ENCODE data around the gene SLC15A4.

Gene SLC15A4

GRCh38 chr12:128792398-128792797 is 31.4 kb downstream of the SLC15A4 start:
- no peak for DNase-seq

- no peak for DNase-seq
Observed at GRCh38 chr12:128791395-128792322, 32.1 kb downstream of the SLC15A4 start.

DNA sequence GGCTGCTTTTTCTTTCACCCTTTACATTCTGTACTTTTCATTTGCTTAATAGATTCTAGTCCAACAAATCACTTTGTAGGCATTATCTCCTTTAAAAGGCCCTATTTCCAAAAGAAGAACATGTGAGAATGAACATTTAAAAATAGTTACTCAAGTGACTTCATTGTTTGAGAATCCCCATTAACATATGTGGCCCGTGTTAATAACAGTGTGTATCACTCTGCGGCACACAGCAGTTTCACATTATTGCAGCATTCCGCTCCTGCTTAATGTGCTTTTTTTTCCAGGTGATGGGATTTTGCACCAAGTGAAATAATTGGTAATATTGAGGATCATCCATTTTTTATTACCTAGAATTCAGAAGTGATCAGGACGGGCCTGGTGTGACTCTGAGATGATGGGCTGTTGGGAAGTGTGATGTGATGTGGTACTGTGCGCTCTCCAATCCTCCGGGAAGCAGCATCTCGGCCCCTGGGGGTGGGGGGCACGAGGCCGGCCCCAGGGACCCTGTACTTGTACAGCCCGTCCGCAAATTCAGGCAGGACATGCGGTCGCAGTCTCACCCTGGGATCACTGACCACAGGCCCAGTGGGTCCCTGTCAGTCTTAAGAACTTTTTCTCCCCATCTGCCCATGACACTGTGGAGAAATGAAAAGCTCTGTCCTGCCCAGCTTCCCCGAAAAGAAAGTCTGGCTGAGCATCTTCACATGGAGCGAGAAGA is 32.9 kb downstream of the SLC15A4 start:
- DNase-seq: no peak

DNA sequence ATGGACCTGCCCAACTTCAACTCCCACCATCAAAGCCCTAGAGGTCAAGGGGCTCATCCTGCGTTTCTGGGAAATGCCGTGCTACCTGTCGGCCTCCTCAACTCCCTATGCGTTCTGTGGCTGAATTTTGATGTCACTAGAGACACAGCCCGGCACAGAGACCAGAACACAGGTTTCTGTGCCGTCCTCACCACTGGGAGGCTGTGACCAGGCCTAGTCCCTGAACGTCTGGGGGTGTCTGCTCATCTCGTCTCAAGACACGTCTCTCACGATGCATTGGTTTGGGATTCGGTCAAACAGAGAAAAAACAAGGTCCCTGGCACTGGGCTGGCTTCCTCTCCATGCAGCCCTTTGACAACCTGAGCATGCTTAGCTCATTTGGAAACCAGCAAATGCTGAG is 33.5 kb downstream of the SLC15A4 start:
- no peak for DNase-seq

GRCh38 chr12:128789356-128789929 is 34.3 kb downstream of the SLC15A4 start:
- DNase-seq: no peak

DNA sequence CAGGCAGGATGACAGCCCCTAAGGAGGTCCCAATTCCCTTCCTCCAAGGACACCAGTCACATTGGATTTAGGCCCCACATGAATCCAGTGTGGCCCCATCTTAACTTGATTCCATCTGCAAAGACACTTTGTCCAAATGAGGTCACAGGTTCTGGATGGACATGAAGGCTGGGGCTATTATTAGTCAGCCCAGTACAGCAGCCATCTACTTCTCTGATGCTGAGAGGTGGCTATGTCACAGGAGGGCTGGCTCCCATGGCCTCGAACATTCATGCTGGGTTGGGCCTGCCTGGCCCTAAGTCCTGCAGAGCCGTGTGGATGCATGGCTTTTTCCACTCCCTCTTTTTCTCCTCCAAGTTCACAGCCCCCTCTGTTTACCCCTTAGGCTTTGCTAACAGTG is 35.9 kb downstream of the SLC15A4 start:
- DNase-seq: no peak

GRCh38 chr12:128786741-128787391 is 36.9 kb downstream of the SLC15A4 start:
- DNase-seq: no peak

GRCh38 chr12:128784030-128784760 is 39.6 kb downstream of the SLC15A4 start:
- DNase-seq: no peak

DNA sequence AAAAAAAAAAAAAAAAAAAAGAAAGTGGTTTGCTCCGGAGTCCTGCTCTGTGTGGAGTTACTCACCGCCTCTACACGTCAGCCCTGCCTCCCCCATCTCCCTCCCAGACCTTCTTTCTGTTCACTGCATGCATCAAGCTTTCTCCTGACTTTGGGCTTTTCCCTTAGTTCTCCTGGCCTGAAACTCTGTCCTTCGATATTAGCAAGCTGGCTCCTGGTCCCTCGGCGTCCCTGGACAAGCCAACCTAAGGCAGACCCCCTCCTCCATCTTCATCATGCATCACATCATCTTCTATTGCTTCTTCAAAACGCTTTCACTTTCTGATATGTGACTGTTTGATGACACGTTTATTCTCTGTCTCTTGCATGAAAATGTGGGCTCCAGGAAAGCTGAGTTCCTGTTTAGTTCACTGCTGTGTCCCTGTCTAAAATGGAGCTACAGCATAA is 40.6 kb downstream of the SLC15A4 start:
- DNase-seq: no peak

DNA sequence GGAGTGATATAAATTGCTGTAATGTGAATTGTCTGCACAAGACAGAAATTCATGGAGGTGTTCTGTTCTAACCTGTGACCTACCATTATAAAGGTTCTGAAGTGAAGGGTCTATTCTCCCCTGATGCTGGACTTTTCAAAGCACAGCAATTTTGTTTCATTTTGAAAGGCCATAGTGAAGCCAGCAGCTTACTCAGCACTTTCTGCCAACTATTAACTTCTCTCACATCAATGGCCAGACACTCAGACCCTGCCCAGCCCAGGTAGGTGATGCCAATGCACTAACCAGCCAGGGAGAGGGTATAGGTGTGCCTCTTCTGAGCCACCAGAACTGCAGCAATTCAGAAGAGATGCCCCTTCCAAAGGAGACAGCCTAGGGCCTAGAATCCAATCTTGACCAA is 43.9 kb downstream of the SLC15A4 start:
- DNase-seq: no peak

DNA sequence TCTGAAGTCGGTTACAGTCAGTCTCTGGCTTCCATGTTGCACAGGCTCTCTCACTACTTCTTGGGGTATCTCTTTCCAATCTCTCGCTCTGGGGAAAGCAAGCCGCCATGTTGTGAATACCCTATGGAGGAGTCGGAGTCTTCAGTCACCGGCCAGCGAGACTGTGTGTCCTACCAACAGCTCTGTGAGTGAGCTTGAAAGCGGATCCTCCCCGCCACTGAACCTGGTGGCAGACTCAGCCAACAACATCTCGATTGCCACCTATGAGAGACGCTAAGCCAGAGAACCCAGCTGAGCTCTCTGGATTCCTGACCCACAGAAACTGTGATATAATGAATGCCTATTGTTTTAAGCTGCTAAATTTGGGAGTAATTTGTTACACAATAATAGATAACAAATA is 51.5 kb downstream of the SLC15A4 start:
- DNase-seq: no peak

DNA sequence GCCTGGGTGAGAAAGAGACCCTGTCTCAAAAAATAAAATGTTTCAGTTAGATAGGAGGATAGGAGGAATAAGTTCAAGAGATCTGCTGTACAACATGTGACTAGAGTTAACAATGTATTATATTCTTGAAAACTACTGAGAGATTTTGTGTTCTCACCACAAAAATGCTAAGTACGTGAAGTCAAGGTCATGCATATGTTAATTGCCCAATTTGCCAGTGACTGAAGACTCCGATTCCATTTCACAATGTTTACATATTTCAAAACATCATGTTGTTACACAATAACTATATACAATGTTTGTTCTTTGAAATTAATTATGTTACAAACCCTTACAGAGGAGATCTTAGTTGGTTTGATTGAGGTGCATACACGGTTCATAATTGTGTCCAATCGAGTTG is 52.1 kb downstream of the SLC15A4 start:
- DNase-seq: no peak

DNA sequence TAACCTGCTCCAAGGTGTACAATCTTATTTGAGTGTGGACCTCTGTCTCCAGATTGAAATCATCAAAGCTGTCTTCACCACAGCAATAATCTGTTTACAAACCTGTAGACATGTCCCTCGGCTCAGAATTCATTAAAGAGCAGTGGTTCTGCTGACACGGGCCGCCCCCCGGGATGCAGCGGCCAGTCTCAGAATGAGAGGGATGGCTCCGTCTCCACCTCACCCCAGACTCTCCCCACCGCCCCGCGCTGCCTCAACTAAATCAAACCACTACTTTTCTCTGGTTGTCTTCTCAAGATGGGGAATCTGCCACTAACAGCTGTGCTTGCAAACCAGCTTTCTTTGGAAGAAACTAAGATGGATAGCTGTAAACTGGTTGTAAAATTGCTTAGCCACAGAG is 56.2 kb downstream of the SLC15A4 start:
- no peak for DNase-seq

- no peak for DNase-seq
Observed at GRCh38 chr12:128766738-128767501, 56.8 kb downstream of the SLC15A4 start.

DNA sequence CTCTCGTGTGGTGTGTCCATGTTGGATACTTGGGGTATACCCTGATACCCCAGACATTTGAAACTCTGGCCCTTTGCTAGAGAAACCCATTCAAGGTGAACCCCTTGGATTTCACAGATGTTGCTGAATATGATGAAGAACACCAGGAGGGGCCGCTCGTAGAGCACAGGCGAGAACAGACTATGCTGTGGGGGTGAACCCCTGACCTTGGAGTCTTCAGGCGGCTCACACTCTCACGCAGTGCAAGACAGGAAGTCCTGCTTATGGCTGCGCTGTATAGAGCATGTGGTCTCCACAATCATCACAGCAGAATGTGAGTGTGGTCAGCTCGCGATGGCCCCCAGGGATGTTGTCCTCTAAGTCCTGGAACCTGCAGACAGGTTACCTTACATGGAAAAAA is 60.4 kb downstream of the SLC15A4 start:
- DNase-seq: no peak

DNA sequence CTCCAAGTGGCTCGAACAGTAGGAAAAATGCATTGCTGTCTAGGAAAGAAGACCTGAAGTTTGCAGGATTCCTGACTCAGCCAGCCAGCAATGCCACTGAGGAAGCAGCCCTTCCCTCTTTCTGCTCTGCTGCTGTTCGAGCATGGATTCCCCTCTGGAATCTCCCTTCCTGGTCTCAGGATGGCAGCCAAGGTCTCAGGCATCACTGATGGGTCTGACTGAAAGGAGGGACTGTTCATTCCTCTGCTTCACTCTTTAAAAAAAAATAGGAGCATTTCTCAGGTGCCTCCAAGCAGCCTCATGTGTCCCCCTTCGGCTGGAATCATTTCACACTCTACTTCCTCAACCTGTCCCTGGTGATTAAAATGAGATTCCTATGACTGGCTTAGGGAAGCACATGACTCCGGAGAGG is 62.4 kb downstream of the SLC15A4 start:
- DNase-seq: no peak

DNA sequence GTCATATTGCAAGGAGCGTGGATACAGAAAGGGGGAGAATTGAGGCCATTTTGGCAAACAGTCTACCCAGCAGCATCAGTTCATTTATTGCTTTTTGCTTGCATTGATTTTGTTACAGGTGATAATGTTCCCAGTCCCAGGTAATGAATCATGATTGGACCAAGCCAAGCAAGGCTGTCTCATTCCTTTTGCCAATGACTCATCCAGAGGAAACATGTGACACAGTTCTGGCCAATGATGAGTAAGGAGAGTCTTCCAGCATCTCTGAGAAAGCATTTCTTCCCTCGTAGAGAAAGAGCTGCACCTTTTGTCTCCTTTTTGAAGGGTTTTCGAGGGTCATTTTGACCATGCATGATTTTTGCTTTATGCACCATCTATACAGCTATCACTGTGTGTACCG is 68.2 kb downstream of the SLC15A4 start:
- DNase-seq: no peak

- no peak for DNase-seq
Observed at GRCh38 chr12:128754275-128754674, 69.5 kb downstream of the SLC15A4 start.

GRCh38 chr12:128753438-128753837 is 70.3 kb downstream of the SLC15A4 start:
- DNase-seq: no peak

GRCh38 chr12:128752386-128752785 is 71.4 kb downstream of the SLC15A4 start:
- DNase-seq: no peak

DNA sequence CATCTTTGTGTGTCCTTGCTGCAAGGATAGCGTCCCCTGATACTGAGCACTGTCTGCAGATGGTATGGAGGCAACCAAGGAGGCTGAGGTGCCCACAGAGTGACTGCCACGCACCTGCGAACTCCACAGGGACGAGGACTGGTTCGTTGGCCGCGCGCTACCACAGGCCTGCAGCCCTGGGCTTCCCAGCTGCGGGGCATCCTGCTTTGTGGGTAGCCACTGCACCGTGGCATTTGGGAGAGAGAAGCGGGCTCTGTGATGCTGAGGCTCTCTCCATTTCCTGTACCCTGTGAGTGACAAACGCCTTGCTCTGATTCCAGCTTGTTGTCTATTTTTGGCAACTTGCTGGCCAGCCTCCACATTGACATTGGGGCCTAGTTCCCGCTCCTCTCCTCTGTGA is 76.3 kb downstream of the SLC15A4 start:
- DNase-seq: no peak

Data from NCI-H2171 (cell line).